GM12878 (cell line): ENCODE measurements around the gene TRAFD1. TPM values are rescaled to one million over a fixed set of nuclear protein-coding genes. Genes with fewer than 3 reads are reported as not detected.

Source experiments
- ATAC-seq: fragments of 200-7000 bp; cut with Tn5 transposase; 3 replicates; pipeline ENCODE4 v1.9.1; 2020; ENCODE audit warnings: mild to moderate bottlenecking, moderate library complexity
- BruUV-seq: library from RNA; stranded (reverse); fragments of 400-500 nt; replicated peaks from 2 replicates; lab custom pipeline; 2021; lab: Mats Ljungman, UMichigan
- CTCF ChIA-PET: fragments of 300-600 bp; sonication (Branson Sonifier 250); formaldehyde crosslinking; extraction: SDS; loops from one replicate; lab custom pipeline; 2021; ENCODE audit warnings: inconsistent platforms; lab: Yijun Ruan, JAX
- POLR2A ChIA-PET: fragments of 350-600 bp; formaldehyde crosslinking; extraction: SDS; loops from one replicate; lab custom pipeline; 2021; ENCODE audit warnings: inconsistent platforms; lab: Charles Lee
- RAD21 ChIA-PET: fragments of 300-600 bp; sonication (Branson Sonifier 250); formaldehyde crosslinking; loops from one replicate; lab custom pipeline; 2023; ENCODE audit warnings: antibody characterized with exemption; ENCODE audit not compliant: unreplicated experiment; lab: Charles Lee
- SMC1A ChIA-PET: fragments of 300-600 bp; sonication (Branson Sonifier 250); formaldehyde crosslinking; loops from one replicate; lab custom pipeline; 2023; ENCODE audit not compliant: unreplicated experiment, uncharacterized antibody; lab: Charles Lee
- DNase-seq: peaks from one replicate; pipeline ENCODE4 v3.0.0-alpha.2; 2011; ENCODE audit warnings: low read depth, low spot score
- FAIRE-seq: peaks from 3 replicates; lab custom pipeline; 2011; peaks lifted over from hg19 to GRCh38; lab: Jason Lieb, UNC
- H2AFZ ChIP-seq: 2 replicates; pipeline ENCODE4 v1.6.0; 2011; ENCODE audit warnings: low read depth, low read length, control low read depth; ENCODE audit not compliant: control insufficient read depth
- H3K27ac ChIP-seq: 2 replicates; pipeline ENCODE4 v1.5.1; 2011; ENCODE audit warnings: control low read depth; ENCODE audit not compliant: control insufficient read depth, insufficient read depth
- H3K27me3 ChIP-seq, 2 experiments: replicated peaks in 1 of 2; 2 replicates each; pipeline versions ENCODE4 v1.6.0 to v1.6.1; 2011; ENCODE audit warnings: low read length in 1 of 2; ENCODE audit not compliant: control insufficient read depth in 2 of 2, insufficient read depth in 2 of 2
- H3K36me3 ChIP-seq, 2 experiments: 2 replicates each; pipeline ENCODE4 v1.5.1; 2011; ENCODE audit warnings: low read length in 1 of 2; ENCODE audit not compliant: control insufficient read depth in 2 of 2, insufficient read depth in 2 of 2
- H3K4me1 ChIP-seq: 2 replicates; pipeline ENCODE4 v1.6.1; 2011; ENCODE audit warnings: mild to moderate bottlenecking, low read length, moderate library complexity, mixed read lengths; ENCODE audit not compliant: control insufficient read depth, insufficient read depth
- H3K4me2 ChIP-seq: 2 replicates; pipeline ENCODE4 v1.6.0; 2011; ENCODE audit warnings: control low read depth; ENCODE audit not compliant: control insufficient read depth, insufficient read depth
- H3K4me3 ChIP-seq: fragments of 200-600 bp; sonication (generic); 2 replicates; pipeline ENCODE4 v1.5.1; 2016
- H3K79me2 ChIP-seq: 2 replicates; pipeline ENCODE4 v1.6.0; 2011; ENCODE audit warnings: low read length; ENCODE audit not compliant: control insufficient read depth, insufficient read depth
- H3K9ac ChIP-seq: 2 replicates; pipeline ENCODE4 v1.8.0; 2011; ENCODE audit warnings: low read length, control low read depth, mixed read lengths; ENCODE audit not compliant: control insufficient read depth, insufficient read depth
- H3K9me3 ChIP-seq: replicated peaks from 3 replicates; pipeline ENCODE4 v1.5.1; 2011; ENCODE audit warnings: mild to moderate bottlenecking, low read length; ENCODE audit not compliant: control insufficient read depth, insufficient read depth
- H4K20me1 ChIP-seq: 2 replicates; pipeline ENCODE4 v1.6.0; 2011; ENCODE audit not compliant: control insufficient read depth, insufficient read depth
- ATF2 ChIP-seq: IDR thresholded peaks from 2 replicates; pipeline ENCODE4 v1.6.1; 2012; ENCODE audit warnings: low read length, inconsistent platforms
- BCLAF1 ChIP-seq: fragments of 450-650 bp; IDR thresholded peaks from 2 replicates; pipeline ENCODE4 v1.6.1; 2017; ENCODE audit warnings: antibody characterized with exemption, mild to moderate bottlenecking, moderate library complexity
- ETV6 ChIP-seq, 2 experiments: fragments of 450-650 bp in 1 of 2; IDR thresholded peaks in 1 of 2; conservative IDR thresholded peaks in 1 of 2; 2 replicates each; pipeline ENCODE4 v1.6.1; 2014; ENCODE audit warnings: antibody characterized with exemption in 1 of 2, borderline replicate concordance in 1 of 2, low read depth in 1 of 2, mild to moderate bottlenecking in 1 of 2, moderate library complexity in 1 of 2
- PBX3 ChIP-seq: IDR thresholded peaks from 2 replicates; pipeline ENCODE4 v1.6.1; 2011; ENCODE audit warnings: mild to moderate bottlenecking, low read depth, low read length, moderate library complexity; ENCODE audit not compliant: insufficient replicate concordance
- PRDM15 ChIP-seq: fragments of 450-650 bp; formaldehyde crosslinking; IDR thresholded peaks from 2 replicates; pipeline ENCODE4 v1.4.0; 2020; ENCODE audit warnings: mild to moderate bottlenecking, moderate library complexity
- SPI1 ChIP-seq: IDR thresholded peaks from 2 replicates; pipeline ENCODE4 v1.6.1; 2011; ENCODE audit warnings: low read depth, mild to moderate bottlenecking, low read length, moderate library complexity, borderline replicate concordance; ENCODE audit not compliant: insufficient read depth
- ZBTB33 ChIP-seq: fragments of 450-650 bp; IDR thresholded peaks from 2 replicates; pipeline ENCODE4 v1.6.1; 2017; ENCODE audit warnings: mild to moderate bottlenecking
- ZNF207 ChIP-seq: fragments of 450-650 bp; IDR thresholded peaks from 2 replicates; pipeline ENCODE4 v1.6.1; 2014; ENCODE audit warnings: antibody characterized with exemption, mild to moderate bottlenecking, borderline replicate concordance
- ZSCAN29 ChIP-seq: fragments of 450-650 bp; IDR thresholded peaks from 2 replicates; pipeline ENCODE4 v1.6.1; 2017; ENCODE audit warnings: mild to moderate bottlenecking, moderate library complexity
- WGBS: methylation state at CpG from one replicate; pipeline ENCODE4 v1.1.6; 2016; ENCODE audit warnings: low lambda C conversion rate; ENCODE audit not compliant: insufficient replicate concordance, insufficient coverage; ENCODE audit errors: missing lambda C conversion rate; 5-methylcytosine and 5-hydroxymethylcytosine counted together
- in situ Hi-C: fragments of 300-500 bp; cut with MboI; formaldehyde crosslinking; loops from 9 replicates; pipeline ENCODE4 v1.14.3; 2018; ENCODE audit warnings: mixed read lengths
- intact Hi-C: fragments of 100-400 bp; cut with micrococcal nuclease; formaldehyde crosslinking; loops from one replicate; pipeline ENCODE4 v1.14.2; 2022; ENCODE audit not compliant: unreplicated experiment
- polyA plus RNA-seq, 11 experiments: library from polyadenylated mRNA; depleted of rRNA in 4 of 11; unstranded in 6 of 11; stranded (reverse) in 5 of 11; fragments of >200 nt; fragmentation: Nextera tagmentation in 4 of 11; fragmentation: Illumina TruSeq in 1 of 11; extraction: Ambion mirVana in 4 of 11; extraction: Trizol in 1 of 11; gene quantifications; 1 replicate in 1 of 11; 2 replicates in 10 of 11; pipeline versions ENCODE4 v1.2.1 to v1.2.3, GENCODE V29; 2011 to 2016; ENCODE audit warnings: inconsistent platforms in 2 of 11, missing spikeins in 2 of 11, low read depth in 1 of 11
- total RNA-seq, 4 experiments: library from RNA; depleted of rRNA in 3 of 4; stranded (reverse); fragments of >200 nt in 3 of 4; fragmentation: Illumina TruSeq in 1 of 4; extraction: Trizol in 1 of 4; gene quantifications; 2 replicates each; pipeline versions ENCODE4 v1.2.1 to v1.2.3, GENCODE V29; 2013 to 2021

The TRAFD1 gene
- total and polyA plus RNA-seq, 10 of the 15 experiments (the other 5 are each of a cell fraction or from before 2014, with no cell fraction given): 37.2 to 55.5 (median 46.2) TPM

- Histone ChIP-seq H2AFZ (no peak overlapping the region), H4K20me1 (no peaks in the 10 kb centered on the region), H3K9me3 (no peaks in the 10 kb centered on the region), H3K27ac (no peak overlapping the region), H3K27me3 (no peaks in the 10 kb centered on the region), H3K79me2 (no peaks in the 10 kb centered on the region), H3K4me3 (no peak overlapping the region), H3K36me3 (no peaks in the 10 kb centered on the region), H3K4me1 (peaks cover 5% of the 10 kb centered on the region; the same call in 1 of the 2 replicates), H3K9ac (no peak overlapping the region), H3K4me2 (no peak overlapping the region)
- DNase-seq: no peak
- FAIRE-seq: no peak
- intact Hi-C loops (no loop called here), in situ Hi-C loops (no loop called here)
- WGBS: 61% methylated on average over 6 of the region's 6 CpGs
- no peak for ATAC-seq
- BruUV-seq: no TSS peak
- ChIA-PET POLR2A (interaction anchor here (1.3 to 3.5 kb wide), 3 partner anchors 8 to 17 kb away, joined by 3 to 19 read pairs (median 7); partner anchors contain the start of gene TRAFD1), RAD21 (no interaction called here), SMC1A (interaction anchor here (0.6 to 3.9 kb wide), 6 partner anchors 7 to 1852 kb away, joined by 3 to 14 read pairs (median 4); partner anchors contain the start of gene NAA25), CTCF (interaction anchor here (0.9 to 2.0 kb wide), 3 partner anchors 9 to 17 kb away, joined by 3 to 5 read pairs (median 5); partner anchors contain the start of gene TRAFD1)
- no peak for TF ChIP-seq PBX3
- TF ChIP-seq ZBTB33: no peak
- no peak for TF ChIP-seq SPI1
- TF ChIP-seq PRDM15 (CRISPR knock-in tag): no peak
- no peak for TF ChIP-seq ATF2
- TF ChIP-seq ZSCAN29: no peak
- no peak for TF ChIP-seq ETV6 (conservative IDR thresholded peaks at IDR 0.05 in 1 of 2, IDR thresholded peaks at IDR 0.05 in 1 of 2; ENCODE audit: borderline replicate concordance in 1 of 2, low read depth in 1 of 2)
- TF ChIP-seq BCLAF1: no peak
- TF ChIP-seq ZNF207: no peak
Observed at GRCh38 chr12:112115259-112116045, 9.9 kb upstream of the TRAFD1 start.
